GM13977 (cell line): Measurements from ENCODE around the gene ASB16.

Source experiments
- DNase-seq: peaks from one replicate; pipeline ENCODE4 v3.0.0; 2012; ENCODE audit warnings: low spot score
- in situ Hi-C: fragments of 300-500 bp; cut with MboI; formaldehyde crosslinking; loops from one replicate; pipeline ENCODE4 v1.12.0; 2022; ENCODE audit warnings: low sequenced_read_pairs, low pct_unique_long_range_greater_than_20kb, mixed read lengths, inconsistent platforms; ENCODE audit not compliant: unreplicated experiment
- TF ChIP-seq, protein P1 (sequence below): IDR thresholded peaks from 2 replicates; pipeline ENCODE4 v1.5.1; 2012; ENCODE audit warnings: mild to moderate bottlenecking, control low read depth; ENCODE audit not compliant: insufficient read depth; ENCODE audit errors: extremely low read depth, missing control alignments

ASB16 gene

GRCh38 chr17:44152875-44153274 lies 17.6 kb upstream of the ASB16 start:
- DNase-seq = no peak
- TF ChIP-seq, protein P1, sequence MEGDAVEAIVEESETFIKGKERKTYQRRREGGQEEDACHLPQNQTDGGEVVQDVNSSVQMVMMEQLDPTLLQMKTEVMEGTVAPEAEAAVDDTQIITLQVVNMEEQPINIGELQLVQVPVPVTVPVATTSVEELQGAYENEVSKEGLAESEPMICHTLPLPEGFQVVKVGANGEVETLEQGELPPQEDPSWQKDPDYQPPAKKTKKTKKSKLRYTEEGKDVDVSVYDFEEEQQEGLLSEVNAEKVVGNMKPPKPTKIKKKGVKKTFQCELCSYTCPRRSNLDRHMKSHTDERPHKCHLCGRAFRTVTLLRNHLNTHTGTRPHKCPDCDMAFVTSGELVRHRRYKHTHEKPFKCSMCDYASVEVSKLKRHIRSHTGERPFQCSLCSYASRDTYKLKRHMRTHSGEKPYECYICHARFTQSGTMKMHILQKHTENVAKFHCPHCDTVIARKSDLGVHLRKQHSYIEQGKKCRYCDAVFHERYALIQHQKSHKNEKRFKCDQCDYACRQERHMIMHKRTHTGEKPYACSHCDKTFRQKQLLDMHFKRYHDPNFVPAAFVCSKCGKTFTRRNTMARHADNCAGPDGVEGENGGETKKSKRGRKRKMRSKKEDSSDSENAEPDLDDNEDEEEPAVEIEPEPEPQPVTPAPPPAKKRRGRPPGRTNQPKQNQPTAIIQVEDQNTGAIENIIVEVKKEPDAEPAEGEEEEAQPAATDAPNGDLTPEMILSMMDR = no peak
- in situ Hi-C loops = no loop called here

- no peak for DNase-seq
- TF ChIP-seq, protein P1 = no peak
- in situ Hi-C loops = no loop called here
Measured at GRCh38 chr17:44155488-44155887, 15.0 kb upstream of the ASB16 start.

DNA sequence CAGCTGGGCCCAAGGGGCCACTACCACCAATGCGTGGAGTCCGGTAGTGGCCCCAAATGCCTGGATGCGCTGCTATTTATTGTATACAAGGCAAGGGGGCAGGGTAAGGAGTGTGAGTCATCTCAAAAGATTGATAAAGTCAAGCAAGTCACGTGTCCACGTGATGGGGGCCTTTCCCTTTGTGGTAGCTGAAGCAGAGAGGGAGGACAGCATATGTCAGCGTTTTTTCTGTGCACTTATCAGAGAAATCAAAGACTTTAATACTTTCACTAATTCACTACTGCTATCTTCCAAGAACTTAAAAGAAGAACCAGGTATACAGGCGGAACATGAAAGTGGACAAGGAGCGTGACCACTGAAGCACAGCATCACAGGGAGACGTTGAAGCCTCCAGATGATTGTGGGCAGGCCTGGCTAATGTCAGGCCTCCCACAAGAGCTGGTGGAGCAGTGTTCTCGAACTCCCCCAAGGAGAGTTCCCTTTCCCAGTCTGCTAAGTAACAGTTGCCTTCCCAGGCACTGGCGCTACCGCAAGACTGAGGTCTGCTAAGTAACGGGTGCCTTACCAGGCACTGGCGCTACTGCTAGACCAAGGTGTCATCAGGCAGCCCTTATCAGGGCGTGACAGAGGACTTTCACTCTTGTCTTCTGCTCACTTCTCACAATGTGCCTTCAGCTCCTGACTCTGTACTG lies 10.8 kb upstream of the ASB16 start:
- in situ Hi-C loops = no loop called here
- TF ChIP-seq, protein P1 = no peak
- DNase-seq = no peak

- TF ChIP-seq, protein P1 = no peak
- DNase-seq = no peak
- in situ Hi-C loops = no loop called here
Measured at GRCh38 chr17:44164476-44164875, 6.0 kb upstream of the ASB16 start.

DNA sequence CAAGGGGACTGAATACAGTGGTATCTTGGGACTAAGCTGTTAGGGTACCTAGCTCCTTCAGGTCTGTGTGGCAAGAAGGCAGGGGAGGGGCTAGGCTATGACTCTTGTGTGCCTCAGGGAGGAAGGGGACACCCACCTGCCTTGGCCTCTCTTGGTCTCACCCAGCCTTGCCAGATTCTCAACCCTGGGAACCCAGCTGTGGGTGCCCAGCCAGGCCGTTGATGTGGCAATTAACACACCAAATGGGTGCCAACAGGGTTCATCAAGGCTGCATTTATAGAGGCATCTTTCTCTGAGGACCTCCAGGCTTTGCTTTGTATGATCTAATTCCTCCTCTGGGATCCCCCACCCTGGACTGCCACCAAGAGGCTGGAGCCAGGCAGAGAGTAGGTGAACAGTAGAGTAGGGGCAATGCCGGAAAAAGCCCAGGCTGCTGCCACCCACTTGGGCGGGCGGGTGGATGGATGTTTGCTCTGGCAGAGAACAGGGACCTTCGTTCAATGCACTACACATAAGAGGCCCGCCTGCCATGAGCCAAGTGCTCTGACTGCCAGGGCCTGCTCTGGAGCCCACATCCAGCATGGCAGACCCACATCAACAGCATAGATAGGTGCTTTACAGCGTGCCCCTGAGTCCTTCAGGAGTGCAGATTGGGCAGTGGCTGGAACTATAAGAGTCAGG lies 3.2 kb upstream of the ASB16 start:
- in situ Hi-C loops = no loop called here

DNA sequence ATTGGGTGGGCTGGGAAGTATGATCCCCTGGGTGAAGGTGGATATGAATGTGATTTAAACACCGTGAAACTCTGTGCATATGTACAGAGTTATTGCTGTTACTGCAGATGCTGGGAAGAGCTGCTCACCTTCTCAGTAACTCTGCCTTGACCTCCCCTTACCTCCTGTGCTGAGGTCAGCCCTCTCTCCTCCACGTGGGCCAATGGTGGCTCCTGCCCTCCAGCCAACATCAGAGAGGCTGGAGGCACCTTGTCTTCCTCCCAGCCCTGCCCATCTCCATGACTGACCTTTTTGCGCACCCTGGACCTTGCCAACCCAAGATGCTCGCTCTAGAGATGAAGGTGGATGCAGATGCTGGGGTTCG lies 387 bp upstream of the ASB16 start:
- in situ Hi-C loops = no loop called here
- TF ChIP-seq, protein P1 = no peak
- DNase-seq = no peak

More for the DNA sequence above, 3.2 kb upstream of the ASB16 start:
- TF ChIP-seq, protein P1 = no peak
- DNase-seq = no peak
